SH-SY5Y (cell line): Measurements from ENCODE around the gene MAP3K20.

Experiments
- GATA2 ChIP-seq: IDR thresholded peaks from 2 replicates; pipeline ENCODE4 v1.6.1; 2011; ENCODE audit warnings: mild to moderate bottlenecking, low read depth, low read length
- GATA3 ChIP-seq: IDR thresholded peaks from 2 replicates; pipeline ENCODE4 v1.6.1; 2011; ENCODE audit warnings: low read depth, mild to moderate bottlenecking, low read length, moderate library complexity

GRCh38 chr2:173288561-173288960 is 212.9 kb downstream of the MAP3K20 start:
- no peak for TF ChIP-seq GATA2
- TF ChIP-seq GATA3, result no peak
